SJSA1 (cell line): ENCODE measurements around the gene SP6. TPM values are rescaled to one million over a fixed set of nuclear protein-coding genes. Genes with fewer than 3 reads are reported as not detected.
A peak's percentile ranks its signal among the peaks of the same experiment; 100 is the strongest.

Experiments used
- DNase-seq, 2 experiments: peaks; one replicate each; pipeline ENCODE4 v3.0.0-alpha.2; 2015 to 2020; ENCODE audit warnings: low spot score in 2 of 2, low read depth in 1 of 2
- H3K27ac ChIP-seq: fragments of 250-450 bp; sonication (Bioruptor Pico); 2 replicates; pipeline ENCODE4 v1.5.1; 2020; ENCODE audit warnings: mild to moderate bottlenecking, moderate library complexity
- H3K27me3 ChIP-seq: fragments of 250-450 bp; sonication (Bioruptor Pico); replicated peaks from 2 replicates; pipeline ENCODE4 v1.5.1; 2020; ENCODE audit warnings: mild to moderate bottlenecking, moderate library complexity
- H3K36me3 ChIP-seq: fragments of 250-450 bp; sonication (Bioruptor Pico); 2 replicates; pipeline ENCODE4 v1.5.1; 2020; ENCODE audit warnings: mild to moderate bottlenecking
- H3K4me1 ChIP-seq: fragments of 250-450 bp; sonication (Bioruptor Pico); replicated peaks from 2 replicates; pipeline ENCODE4 v1.6.1; 2021; ENCODE audit warnings: mild to moderate bottlenecking
- H3K4me3 ChIP-seq: fragments of 250-450 bp; sonication (Bioruptor Pico); 2 replicates; pipeline ENCODE4 v1.5.1; 2020; ENCODE audit warnings: mild to moderate bottlenecking
- H3K9me3 ChIP-seq: fragments of 250-450 bp; sonication (Bioruptor Pico); replicated peaks from 2 replicates; pipeline ENCODE4 v1.5.1; 2020; ENCODE audit warnings: mild to moderate bottlenecking
- total RNA-seq: library from RNA; depleted of rRNA; stranded (reverse); fragments of >200 nt; shearing (Covaris generic); gene quantifications from 2 replicates; pipeline ENCODE4 v1.2.3, GENCODE V29; 2014

Gene SP6
- total RNA-seq, 1 experiment from 2014 or later, result not detected

GRCh38 chr17:47856830-47857229 is 5.9 kb upstream of the SP6 start:
- H3K36me3 ChIP-seq, result no peaks in the 10 kb centered on the region
- H3K4me1 ChIP-seq, result no peaks in the 10 kb centered on the region
- H3K27ac ChIP-seq, result no peak overlapping the region
- peaks cover 46% of the 10 kb centered on the region for H3K27me3 ChIP-seq
- no peak overlapping the region for H3K4me3 ChIP-seq
- no peak for DNase-seq
- H3K9me3 ChIP-seq, result no peaks in the 10 kb centered on the region

GRCh38 chr17:47855737-47856136 is 4.8 kb upstream of the SP6 start:
- Histone ChIP-seq H3K9me3 (no peaks in the 10 kb centered on the region), H3K27ac (no peak overlapping the region), H3K36me3 (no peaks in the 10 kb centered on the region), H3K4me1 (peaks cover 2% of the 10 kb centered on the region), H3K27me3 (peaks cover 55% of the 10 kb centered on the region), H3K4me3 (no peak overlapping the region)
- no peak for DNase-seq

DNA sequence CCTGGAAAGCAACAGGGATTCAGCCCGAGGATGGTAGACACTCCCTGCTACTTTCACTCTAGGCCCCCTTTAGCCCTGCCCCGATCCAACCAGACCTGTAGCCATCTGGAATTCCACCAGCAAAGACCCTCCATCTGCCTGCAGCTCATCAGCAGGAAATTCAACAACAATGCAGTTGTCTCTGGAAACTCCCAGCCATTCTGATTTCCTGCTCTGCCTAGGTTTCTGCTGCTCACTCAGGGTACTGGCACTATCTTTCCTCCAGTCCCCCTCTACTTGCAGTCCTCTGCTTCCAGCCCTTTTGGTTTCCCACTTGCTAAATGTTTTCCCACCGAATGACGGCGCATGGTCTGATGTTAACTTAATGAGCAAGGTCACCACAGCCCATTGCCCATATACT is 2.7 kb upstream of the SP6 start:
- H3K36me3 ChIP-seq, result no peaks in the 10 kb centered on the region
- no peaks in the 10 kb centered on the region for H3K9me3 ChIP-seq
- DNase-seq, result no peak
- peaks cover 4% of the 10 kb centered on the region for H3K4me1 ChIP-seq
- H3K27me3 ChIP-seq, result peaks cover 76% of the 10 kb centered on the region
- H3K27ac ChIP-seq, result no peak overlapping the region
- no peak overlapping the region for H3K4me3 ChIP-seq

- Histone ChIP-seq H3K9me3 (no peaks in the 10 kb centered on the region), H3K27me3 (peaks cover 89% of the 10 kb centered on the region), H3K4me3 (no peak overlapping the region), H3K27ac (no peak overlapping the region), H3K4me1 (peaks cover 8% of the 10 kb centered on the region), H3K36me3 (no peaks in the 10 kb centered on the region)
- peak in 1 of 2 experiments; percentile 28 for DNase-seq
These were observed 1.4 kb upstream of the SP6 start for GRCh38 chr17:47852113-47852949.

- DNase-seq, result no peak
- no peaks in the 10 kb centered on the region for H3K36me3 ChIP-seq
- H3K4me3 ChIP-seq, result no peak overlapping the region
- H3K4me1 ChIP-seq, result peaks cover 13% of the 10 kb centered on the region
- peaks cover 90% of the 10 kb centered on the region for H3K27me3 ChIP-seq
- no peaks in the 10 kb centered on the region for H3K9me3 ChIP-seq
- no peak overlapping the region for H3K27ac ChIP-seq
These were observed 775 bp upstream of the SP6 start for GRCh38 chr17:47851764-47852112.

DNA sequence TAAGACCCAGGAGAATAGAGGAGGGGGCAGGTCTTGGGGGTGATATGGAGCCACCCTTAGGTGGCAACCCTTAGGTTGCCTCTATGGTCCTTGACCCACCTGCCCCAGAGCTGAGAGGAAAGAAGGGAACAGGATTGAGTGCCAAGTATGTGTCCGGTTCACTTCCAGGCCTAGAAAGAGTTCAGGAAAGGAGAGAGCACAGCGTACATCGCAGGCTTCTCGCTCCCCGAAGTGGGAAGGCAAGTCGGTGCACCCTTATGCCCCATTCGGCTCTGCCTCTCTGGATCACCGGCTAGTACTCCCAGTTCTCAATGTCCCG is 631 bp downstream of the SP6 start:
- Histone ChIP-seq H3K9me3 (no peaks in the 10 kb centered on the region), H3K4me3 (no peak overlapping the region), H3K27ac (no peak overlapping the region), H3K36me3 (no peaks in the 10 kb centered on the region), H3K4me1 (peaks cover 13% of the 10 kb centered on the region), H3K27me3 (peaks cover 98% of the 10 kb centered on the region)
- DNase-seq, result no peak

DNA sequence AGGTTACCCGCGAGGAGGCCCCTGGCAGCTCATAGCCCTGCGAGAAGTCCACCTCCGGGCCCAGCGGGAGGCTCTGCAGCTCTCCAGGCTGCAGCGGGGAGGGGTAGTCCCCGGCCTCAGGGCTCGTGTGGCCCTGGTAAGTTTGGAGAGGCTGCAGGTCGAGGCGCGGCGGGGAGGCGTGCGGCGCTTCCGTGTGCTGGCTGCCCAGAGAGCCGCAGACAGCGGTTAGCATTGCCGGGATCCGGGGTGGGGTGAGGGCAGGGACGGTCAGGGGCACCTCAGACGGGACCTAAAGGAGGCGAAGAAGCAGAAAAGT is 2.8 kb downstream of the SP6 start:
- no peaks in the 10 kb centered on the region for H3K36me3 ChIP-seq
- DNase-seq, result no peak
- H3K4me3 ChIP-seq, result no peak overlapping the region
- H3K27me3 ChIP-seq, result peaks cover 84% of the 10 kb centered on the region
- no peaks in the 10 kb centered on the region for H3K9me3 ChIP-seq
- no peak overlapping the region for H3K27ac ChIP-seq
- H3K4me1 ChIP-seq, result peaks cover 13% of the 10 kb centered on the region

DNA sequence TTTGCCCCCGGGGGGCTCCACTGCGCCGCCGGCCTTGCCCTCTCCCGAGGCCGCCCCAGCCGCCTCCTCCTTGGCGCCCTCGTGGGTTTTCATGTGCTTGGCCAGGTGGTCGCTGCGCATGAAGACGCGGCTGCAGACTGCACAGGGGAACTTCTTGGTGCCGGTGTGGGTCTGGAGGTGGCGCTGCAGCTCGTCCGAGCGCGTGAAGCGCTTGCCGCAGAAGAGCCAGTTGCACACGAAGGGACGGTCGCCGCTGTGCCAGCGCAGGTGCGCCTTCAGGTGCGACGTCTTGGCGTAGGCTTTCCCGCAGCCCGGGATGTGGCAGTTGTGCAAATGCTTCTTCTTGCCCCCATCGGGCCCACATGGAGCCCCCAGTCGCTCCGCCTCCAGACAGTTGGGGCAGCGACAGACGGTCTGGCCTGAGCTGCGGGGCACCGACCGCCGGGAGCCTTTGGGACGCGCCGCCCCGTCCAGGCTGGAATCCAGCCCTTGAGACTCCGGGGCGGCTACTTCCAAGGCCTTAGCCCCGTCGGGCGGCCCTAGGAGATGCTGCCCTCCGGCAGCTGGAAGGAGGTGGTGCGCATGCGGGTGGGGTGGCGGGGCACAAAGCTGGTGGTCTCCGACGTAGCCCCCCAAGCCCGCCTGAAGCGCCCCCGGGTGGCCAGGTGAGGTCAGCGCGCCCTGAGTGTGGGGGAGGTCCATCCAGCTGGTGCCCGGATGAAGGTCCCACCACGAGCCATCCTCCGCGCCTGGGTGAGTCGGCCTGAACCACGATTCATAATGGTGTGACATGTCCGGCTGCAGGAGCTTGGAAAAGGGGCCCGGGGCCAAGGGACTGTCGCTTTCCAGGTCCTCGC is 3.4 kb downstream of the SP6 start:
- Histone ChIP-seq H3K27ac (no peak overlapping the region), H3K9me3 (no peaks in the 10 kb centered on the region), H3K4me3 (no peak overlapping the region), H3K36me3 (no peaks in the 10 kb centered on the region), H3K27me3 (peaks cover 78% of the 10 kb centered on the region), H3K4me1 (peaks cover 13% of the 10 kb centered on the region)
- DNase-seq, result no peak

DNA sequence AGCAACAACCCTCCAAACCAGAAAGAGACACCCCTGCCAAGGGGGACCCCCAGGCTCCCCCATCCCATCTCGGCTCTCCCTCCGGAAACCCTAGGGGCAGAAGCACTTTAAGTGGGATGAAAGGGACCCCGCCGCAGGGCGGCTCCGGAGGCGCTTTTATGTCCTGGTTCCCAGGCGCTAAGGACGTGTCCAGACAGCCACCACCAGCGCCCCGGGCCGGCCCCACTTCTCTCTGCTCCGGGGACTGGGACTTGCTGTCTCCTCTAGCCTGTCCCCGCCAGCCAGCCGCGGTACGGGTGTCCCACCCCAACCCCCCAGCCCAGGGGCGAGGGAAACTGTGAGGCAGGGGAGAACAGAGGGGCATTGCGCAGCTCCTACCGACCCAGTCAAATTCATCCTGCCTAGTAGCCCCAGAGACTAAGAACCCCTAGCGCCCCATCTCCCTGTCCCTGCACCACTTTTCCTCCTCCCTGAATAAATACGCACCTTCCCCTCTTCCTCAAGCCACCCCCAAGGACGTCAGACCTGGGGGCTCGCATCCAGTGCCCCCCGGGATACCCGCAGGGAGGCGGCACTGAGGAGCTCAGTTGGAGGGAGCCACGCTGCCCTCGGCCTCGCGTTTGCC is 4.1 kb downstream of the SP6 start:
- DNase-seq, result no peak
- H3K36me3 ChIP-seq, result no peaks in the 10 kb centered on the region
- no peak overlapping the region for H3K4me3 ChIP-seq
- peaks cover 13% of the 10 kb centered on the region for H3K4me1 ChIP-seq
- peaks cover 70% of the 10 kb centered on the region for H3K27me3 ChIP-seq
- no peak overlapping the region for H3K27ac ChIP-seq
- no peaks in the 10 kb centered on the region for H3K9me3 ChIP-seq

DNA sequence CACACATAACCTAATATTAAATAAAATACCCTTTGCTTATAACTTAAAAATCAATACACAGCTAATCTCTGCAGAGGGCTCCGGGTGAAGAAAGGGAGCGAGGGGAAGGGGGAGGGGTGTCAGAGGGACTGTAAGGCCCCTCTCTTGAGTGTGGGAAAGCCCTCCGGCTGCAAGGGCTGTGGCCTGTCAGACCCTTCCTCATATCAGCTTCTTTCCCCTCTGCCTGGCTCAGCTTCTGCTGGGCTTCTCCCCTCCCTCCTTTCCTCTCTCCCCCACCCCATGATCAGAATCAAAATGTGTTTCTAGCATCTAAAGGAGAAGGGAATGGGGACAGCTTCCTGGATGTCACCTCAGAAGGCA is 5.3 kb downstream of the SP6 start:
- Histone ChIP-seq H3K27me3 (peaks cover 61% of the 10 kb centered on the region), H3K4me3 (no peak overlapping the region), H3K4me1 (peaks cover 11% of the 10 kb centered on the region), H3K36me3 (no peaks in the 10 kb centered on the region), H3K27ac (no peak overlapping the region), H3K9me3 (no peaks in the 10 kb centered on the region)
- no peak for DNase-seq

DNA sequence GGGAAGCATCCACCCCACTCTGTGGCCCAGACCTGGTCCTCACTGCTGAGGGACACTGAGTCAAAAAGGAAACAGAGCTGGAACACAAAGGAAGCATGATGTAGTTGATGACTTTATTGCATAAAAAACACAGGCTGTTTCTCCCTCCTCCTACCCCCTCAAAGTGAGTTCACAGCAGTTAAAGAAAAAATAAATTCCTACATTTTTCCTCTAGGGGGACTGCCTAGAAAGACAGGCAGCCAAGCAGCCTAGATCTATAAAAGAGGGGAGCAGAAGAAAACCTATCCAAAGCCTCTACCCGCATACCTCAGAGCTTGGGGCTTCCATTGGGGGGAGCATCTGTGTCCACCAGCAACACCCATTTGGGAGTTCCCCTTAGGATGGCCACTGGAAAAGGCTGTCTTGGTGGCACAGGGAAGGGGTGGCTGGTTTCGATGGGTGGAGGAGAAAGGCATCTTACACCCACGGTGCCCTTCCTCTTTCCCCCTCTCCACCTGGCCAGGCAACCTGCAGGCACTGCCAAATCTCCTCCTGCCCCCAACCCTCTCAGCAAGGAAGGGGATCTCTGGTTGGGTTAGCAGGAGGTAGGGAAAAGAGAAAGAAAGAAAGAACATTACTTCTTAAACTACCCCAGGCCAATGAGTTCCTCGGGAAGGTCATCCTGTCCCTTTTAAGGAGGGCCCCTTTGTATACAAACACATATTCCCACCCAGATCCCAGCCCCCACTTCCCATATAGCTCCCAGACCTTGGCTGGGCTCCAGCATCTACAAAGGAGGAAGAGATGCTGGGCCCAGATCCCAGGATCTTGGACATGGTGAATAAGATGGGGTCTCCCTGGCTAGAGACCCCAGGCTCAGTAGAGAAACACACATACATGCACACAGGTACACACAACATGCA is 5.9 kb downstream of the SP6 start:
- no peak for DNase-seq

GRCh38 chr17:47844227-47844626 is 6.7 kb downstream of the SP6 start:
- no peak overlapping the region for H3K27ac ChIP-seq
- H3K4me3 ChIP-seq, result no peak overlapping the region
- DNase-seq, result no peak
- no peaks in the 10 kb centered on the region for H3K9me3 ChIP-seq
- peaks cover 17% of the 10 kb centered on the region for H3K4me1 ChIP-seq
- H3K27me3 ChIP-seq, result peaks cover 46% of the 10 kb centered on the region
- peaks cover 1% of the 10 kb centered on the region; the same call in 1 of the 2 replicates for H3K36me3 ChIP-seq

More for the DNA sequence above, 5.9 kb downstream of the SP6 start:
- H3K4me3 ChIP-seq, result no peak overlapping the region
- H3K27ac ChIP-seq, result no peak overlapping the region
- H3K9me3 ChIP-seq, result no peaks in the 10 kb centered on the region
- no peaks in the 10 kb centered on the region for H3K36me3 ChIP-seq
- H3K4me1 ChIP-seq, result peaks cover 16% of the 10 kb centered on the region
- peaks cover 55% of the 10 kb centered on the region for H3K27me3 ChIP-seq

GRCh38 chr17:47843391-47843730 is 7.6 kb downstream of the SP6 start:
- H3K27me3 ChIP-seq, result peaks cover 38% of the 10 kb centered on the region
- no peak for DNase-seq
- no peaks in the 10 kb centered on the region for H3K9me3 ChIP-seq
- H3K4me3 ChIP-seq, result no peak overlapping the region
- H3K4me1 ChIP-seq, result peaks cover 17% of the 10 kb centered on the region
- peaks cover 10% of the 10 kb centered on the region for H3K36me3 ChIP-seq
- no peak overlapping the region for H3K27ac ChIP-seq
